Prostate gland (tissue), 2 donors: ENCODE measurements around the gene DDX46. TPM values are rescaled to one million over a fixed set of nuclear protein-coding genes. Genes with fewer than 3 reads are reported as not detected.
"Not testable (repeated sequence)": the region's sequence is repeated elsewhere in the genome, so short reads cannot be mapped to it uniquely, and the experiment has no call there.

Source experiments
- DNase-seq: peaks from one replicate; pipeline ENCODE4 v3.0.0-alpha.2; 2019; ENCODE audit warnings: low spot score
- H3K27ac ChIP-seq, 2 donors: fragments of 200-600 bp; sonication (generic); 2 replicates each; pipeline ENCODE4 v1.5.1; 2017 to 2019
- H3K27me3 ChIP-seq: fragments of 200-600 bp; sonication (generic); replicated peaks from 2 replicates; pipeline ENCODE4 v1.5.1; 2019; ENCODE audit not compliant: insufficient read depth
- H3K36me3 ChIP-seq, 2 donors: fragments of 200-600 bp; sonication (generic); 1 replicate in 1 of 2; 2 replicates in 1 of 2; pipeline versions ENCODE4 v1.5.1 to v1.8.1; 2017 to 2019
- H3K4me1 ChIP-seq: fragments of 200-600 bp; sonication (generic); replicated peaks from 2 replicates; pipeline ENCODE4 v1.5.1; 2019
- H3K4me3 ChIP-seq, 2 donors: fragments of 200-600 bp; sonication (generic); 2 replicates each; pipeline ENCODE4 v1.5.1; 2017 to 2019
- H3K9me3 ChIP-seq: fragments of 200-600 bp; sonication (generic); 2 replicates; pipeline ENCODE4 v1.5.1; 2017
- CTCF ChIP-seq, 4 experiments: fragments of 200-600 bp in 2 of 4; fragments of 450-650 bp in 2 of 4; sonication (generic) in 2 of 4; IDR thresholded peaks; 1 replicate in 3 of 4; 2 replicates in 1 of 4; pipeline ENCODE4 v1.5.1; 2016 to 2019; ENCODE audit warnings: antibody characterized with exemption in 4 of 4, mild to moderate bottlenecking in 2 of 4, moderate library complexity in 2 of 4
- POLR2A ChIP-seq: fragments of 450-650 bp; IDR thresholded peaks from one replicate; pipeline ENCODE4 v1.6.1; 2016; ENCODE audit warnings: antibody characterized with exemption, mild to moderate bottlenecking
- POLR2AphosphoS5 ChIP-seq: sonication (generic); formaldehyde crosslinking; IDR thresholded peaks from one replicate; pipeline ENCODE4 v1.6.1; 2017; ENCODE audit warnings: antibody characterized with exemption
- WGBS: methylation state at CpG from one replicate; pipeline ENCODE4 v1.1.5; 2018; 5-methylcytosine and 5-hydroxymethylcytosine counted together
- intact Hi-C: fragments of 100-400 bp; cut with DNase I; formaldehyde crosslinking; loops from one replicate; pipeline ENCODE4 v1.14.2; 2022
- total RNA-seq, 2 donors: library from RNA; depleted of rRNA; stranded (reverse); fragments of >200 nt; gene quantifications; one replicate each; pipeline ENCODE4 v1.1.0, GENCODE V29; 2016

Gene DDX46
- total RNA-seq, 2 donors from 2014 or later: 25.9 to 28.2 TPM

GRCh38 chr5:134738963-134739661 lies 19.5 kb upstream of the DDX46 start:
- DNase-seq: peak; percentile 10
- peaks cover 8% of the 10 kb centered on the region for H3K4me1 ChIP-seq
- no peaks in the 10 kb centered on the region for H3K9me3 ChIP-seq
- intact Hi-C loops: loop anchor here (2.0 kb wide), 1 partner anchor 166 kb away; the partner anchor contains the start of gene PCBD2
- peak overlapping the region; percentile 91 to 95 for H3K27ac ChIP-seq
- no peaks in the 10 kb centered on the region for H3K36me3 ChIP-seq
- H3K4me3 ChIP-seq: peak overlapping the region; percentile 83 to 88
- H3K27me3 ChIP-seq: no peaks in the 10 kb centered on the region
- TF ChIP-seq POLR2A (no peak), POLR2AphosphoS5 (no peak)
- 4% methylated on average over 21 of the region's 21 CpGs for WGBS

GRCh38 chr5:134741052-134741451 lies 17.5 kb upstream of the DDX46 start:
- H3K36me3 ChIP-seq: no peaks in the 10 kb centered on the region
- no peak overlapping the region for H3K27ac ChIP-seq
- 92% methylated on average over 11 of the region's 11 CpGs for WGBS
- H3K9me3 ChIP-seq: no peaks in the 10 kb centered on the region
- no peak overlapping the region for H3K4me3 ChIP-seq
- intact Hi-C loops: no loop called here
- TF ChIP-seq POLR2AphosphoS5 (no peak), CTCF (IDR thresholded peaks at IDR 0.05) (no peak), POLR2A (no peak)
- H3K4me1 ChIP-seq: peaks cover 8% of the 10 kb centered on the region
- DNase-seq: no peak
- no peaks in the 10 kb centered on the region for H3K27me3 ChIP-seq

- H3K4me1 ChIP-seq: peaks cover 8% of the 10 kb centered on the region
- 96% methylated on average over 2 of the region's 2 CpGs for WGBS
- no peaks in the 10 kb centered on the region for H3K9me3 ChIP-seq
- TF ChIP-seq POLR2AphosphoS5: no peak
- TF ChIP-seq POLR2A: no peak
- no peak for TF ChIP-seq CTCF (IDR thresholded peaks at IDR 0.05)
- no peak for DNase-seq
- no peak overlapping the region for H3K27ac ChIP-seq
- no peak overlapping the region for H3K4me3 ChIP-seq
- no peaks in the 10 kb centered on the region for H3K36me3 ChIP-seq
- intact Hi-C loops: no loop called here
- no peaks in the 10 kb centered on the region for H3K27me3 ChIP-seq
Observed at GRCh38 chr5:134742134-134742533, 16.4 kb upstream of the DDX46 start.

- Histone ChIP-seq H3K9me3 (no peaks in the 10 kb centered on the region), H3K4me3 (no peak overlapping the region), H3K4me1 (no peaks in the 10 kb centered on the region), H3K27ac (no peak overlapping the region), H3K36me3 (no peaks in the 10 kb centered on the region), H3K27me3 (no peaks in the 10 kb centered on the region)
- TF ChIP-seq CTCF (IDR thresholded peaks at IDR 0.05): no peak
- no peak for TF ChIP-seq POLR2A
- intact Hi-C loops: no loop called here
- DNase-seq: no peak
- WGBS: 85% methylated on average over 3 of the region's 3 CpGs
Observed at GRCh38 chr5:134749415-134749814, 9.2 kb upstream of the DDX46 start.

- no peak for TF ChIP-seq POLR2AphosphoS5
- no peak for TF ChIP-seq CTCF (IDR thresholded peaks at IDR 0.05)
- no peak for TF ChIP-seq POLR2A
- Histone ChIP-seq H3K9me3 (no peaks in the 10 kb centered on the region), H3K36me3 (no peaks in the 10 kb centered on the region), H3K4me3 (peak overlapping the region; percentile 70 to 79), H3K27me3 (no peaks in the 10 kb centered on the region), H3K27ac (peak overlapping the region in 1 of 2 donors; percentile 25), H3K4me1 (peaks cover 8% of the 10 kb centered on the region)
- intact Hi-C loops: no loop called here
- 20% methylated on average over 9 of the region's 9 CpGs for WGBS
- no peak for DNase-seq
Observed at GRCh38 chr5:134758176-134758503, 439 bp upstream of the DDX46 start.

- H3K27ac ChIP-seq, intact Hi-C loops, H3K9me3 ChIP-seq, H3K4me3 ChIP-seq, H3K4me1 ChIP-seq, DNase-seq, H3K27me3 ChIP-seq, H3K36me3 ChIP-seq: not testable (repeated sequence)
- 94% methylated on average over 21 of the region's 21 CpGs for WGBS
Observed at GRCh38 chr5:134767528-134768291, 9.1 kb downstream of the DDX46 start.
